Neural crest cell (in vitro differentiated cells): ENCODE measurements around the gene IVD. TPM values are rescaled to one million over a fixed set of nuclear protein-coding genes. Genes with fewer than 3 reads are reported as not detected.

Source experiments
- DNase-seq: peaks from one replicate; pipeline ENCODE4 v3.0.0; 2021; ENCODE audit warnings: low read depth, mixed read lengths, low spot score
- H3K27ac Mint-ChIP-seq: one replicate; pipeline ENCODE4 v1.8.0; 2021; ENCODE audit warnings: mild to moderate bottlenecking, mixed read lengths; ENCODE audit not compliant: unreplicated experiment
- H3K27me3 Mint-ChIP-seq: 2 replicates; pipeline ENCODE4 v1.8.0; 2021; ENCODE audit warnings: low read depth, mild to moderate bottlenecking, mixed read lengths
- H3K36me3 Mint-ChIP-seq: 2 replicates; pipeline ENCODE4 v1.8.0; 2021; ENCODE audit warnings: low read depth, mild to moderate bottlenecking, mixed read lengths
- H3K4me1 Mint-ChIP-seq: 2 replicates; pipeline ENCODE4 v1.8.0; 2021; ENCODE audit warnings: mixed read lengths
- H3K4me3 Mint-ChIP-seq: one replicate; pipeline ENCODE4 v1.8.0; 2021; ENCODE audit warnings: mild to moderate bottlenecking, mixed read lengths
- H3K9me3 Mint-ChIP-seq: 2 replicates; pipeline ENCODE4 v1.8.0; 2021; ENCODE audit warnings: mixed read lengths
- total RNA-seq: library from RNA; stranded (reverse); gene quantifications from 2 replicates; pipeline ENCODE4 v1.2.1, GENCODE V29; 2021
- TF ChIP-seq, protein P1 (sequence below): fragments of 200-600 bp; sonication (generic); conservative IDR thresholded peaks from 2 replicates; pipeline ENCODE4 v1.5.0; 2021; ENCODE audit warnings: antibody characterized with exemption, mild to moderate bottlenecking

Gene IVD
- total RNA-seq, 1 donor from 2014 or later = 81.4 TPM

- Mint-ChIP-seq H3K4me1 (peaks cover 26% of the 10 kb centered on the region), H3K36me3 (peaks cover 28% of the 10 kb centered on the region), H3K27ac (no peak overlapping the region), H3K27me3 (no peaks in the 10 kb centered on the region), H3K9me3 (no peaks in the 10 kb centered on the region), H3K4me3 (no peak overlapping the region)
- TF ChIP-seq, protein P1, sequence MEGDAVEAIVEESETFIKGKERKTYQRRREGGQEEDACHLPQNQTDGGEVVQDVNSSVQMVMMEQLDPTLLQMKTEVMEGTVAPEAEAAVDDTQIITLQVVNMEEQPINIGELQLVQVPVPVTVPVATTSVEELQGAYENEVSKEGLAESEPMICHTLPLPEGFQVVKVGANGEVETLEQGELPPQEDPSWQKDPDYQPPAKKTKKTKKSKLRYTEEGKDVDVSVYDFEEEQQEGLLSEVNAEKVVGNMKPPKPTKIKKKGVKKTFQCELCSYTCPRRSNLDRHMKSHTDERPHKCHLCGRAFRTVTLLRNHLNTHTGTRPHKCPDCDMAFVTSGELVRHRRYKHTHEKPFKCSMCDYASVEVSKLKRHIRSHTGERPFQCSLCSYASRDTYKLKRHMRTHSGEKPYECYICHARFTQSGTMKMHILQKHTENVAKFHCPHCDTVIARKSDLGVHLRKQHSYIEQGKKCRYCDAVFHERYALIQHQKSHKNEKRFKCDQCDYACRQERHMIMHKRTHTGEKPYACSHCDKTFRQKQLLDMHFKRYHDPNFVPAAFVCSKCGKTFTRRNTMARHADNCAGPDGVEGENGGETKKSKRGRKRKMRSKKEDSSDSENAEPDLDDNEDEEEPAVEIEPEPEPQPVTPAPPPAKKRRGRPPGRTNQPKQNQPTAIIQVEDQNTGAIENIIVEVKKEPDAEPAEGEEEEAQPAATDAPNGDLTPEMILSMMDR = no peak
- no peak for DNase-seq
Measured at GRCh38 chr15:40386480-40386879, 19.1 kb upstream of the IVD start.

DNA sequence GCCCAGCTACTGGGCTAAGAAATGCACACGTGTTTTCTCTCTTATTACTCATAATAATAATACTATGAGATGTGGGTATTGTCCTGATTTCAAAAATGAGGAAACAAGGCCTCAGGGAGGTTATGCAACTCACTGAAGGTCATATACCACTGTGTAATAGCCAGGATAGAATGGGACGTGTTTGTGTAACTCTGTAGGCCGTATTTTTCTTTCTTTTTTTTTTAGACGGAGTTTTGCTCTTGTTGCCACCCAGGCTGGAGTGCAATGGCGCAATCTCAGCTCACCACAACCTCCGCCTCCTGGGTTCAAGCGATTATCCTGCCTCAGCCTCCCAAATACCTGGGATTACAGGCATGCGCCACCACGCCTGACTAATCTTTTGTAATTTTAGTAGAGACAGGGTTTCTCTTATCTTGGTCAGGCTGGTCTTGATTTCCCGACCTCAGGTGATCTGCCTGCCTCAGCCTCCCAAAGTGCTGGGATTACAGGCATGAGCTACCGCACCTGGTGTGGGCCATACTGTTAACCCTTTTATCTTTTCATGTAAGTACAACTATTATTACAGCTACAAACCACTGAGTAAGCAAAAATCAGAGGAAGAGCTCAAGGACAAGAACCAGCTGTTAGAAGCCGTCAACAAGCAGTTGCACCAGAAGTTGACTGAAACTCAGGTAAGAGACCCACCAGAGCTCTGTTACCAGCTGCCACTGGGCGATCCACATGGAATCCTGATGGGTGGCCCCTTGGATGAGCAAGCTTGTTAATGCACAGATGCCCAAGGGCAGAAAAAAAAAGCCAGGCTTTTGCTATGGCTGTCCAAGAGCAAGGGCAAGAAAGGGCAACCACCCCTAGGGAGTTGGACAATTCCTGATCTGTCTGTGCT is 16.4 kb upstream of the IVD start:
- peaks cover 12% of the 10 kb centered on the region for H3K4me1 Mint-ChIP-seq
- no peaks in the 10 kb centered on the region for H3K27me3 Mint-ChIP-seq
- no peak for DNase-seq
- TF ChIP-seq, protein P1 = no peak
- peaks cover 37% of the 10 kb centered on the region for H3K36me3 Mint-ChIP-seq
- no peak overlapping the region for H3K4me3 Mint-ChIP-seq
- no peaks in the 10 kb centered on the region for H3K9me3 Mint-ChIP-seq
- no peak overlapping the region for H3K27ac Mint-ChIP-seq

DNA sequence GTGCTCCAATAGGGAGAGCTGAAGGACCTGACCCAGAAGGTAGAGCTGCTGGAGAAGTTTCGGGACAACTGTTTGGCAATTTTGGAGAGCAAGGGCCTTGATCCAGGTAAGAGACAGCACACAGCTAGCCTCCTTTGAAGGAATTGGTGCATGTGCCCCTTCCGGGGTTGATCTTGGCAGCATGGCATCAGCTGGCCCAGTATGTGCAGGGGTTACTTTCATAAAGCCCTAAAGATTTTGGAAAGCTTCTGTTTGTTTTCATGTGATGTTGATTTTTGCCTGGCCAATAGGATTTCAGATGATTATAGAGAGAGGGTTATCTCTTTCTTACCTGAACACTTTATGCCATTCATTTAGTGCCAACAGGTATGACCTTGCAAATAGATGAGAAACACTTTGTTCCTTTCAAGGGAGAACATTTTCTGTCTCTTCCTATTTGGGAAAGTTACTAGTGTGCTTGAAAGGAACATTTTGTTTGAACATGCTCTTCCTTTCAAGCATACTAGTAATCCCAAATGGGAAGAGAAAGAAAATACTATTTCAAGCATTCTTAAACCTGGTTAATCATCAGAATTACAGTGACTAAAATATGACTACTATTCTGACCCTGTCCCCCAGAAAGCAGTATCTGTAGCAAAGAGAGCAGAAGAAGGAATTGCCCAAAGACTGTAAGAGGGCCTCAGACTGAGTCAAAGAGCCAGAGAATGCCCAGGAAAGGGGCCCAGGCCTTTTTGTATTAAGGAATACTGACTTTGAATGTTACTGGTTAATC is 15.6 kb upstream of the IVD start:
- TF ChIP-seq, protein P1 = no peak

DNA sequence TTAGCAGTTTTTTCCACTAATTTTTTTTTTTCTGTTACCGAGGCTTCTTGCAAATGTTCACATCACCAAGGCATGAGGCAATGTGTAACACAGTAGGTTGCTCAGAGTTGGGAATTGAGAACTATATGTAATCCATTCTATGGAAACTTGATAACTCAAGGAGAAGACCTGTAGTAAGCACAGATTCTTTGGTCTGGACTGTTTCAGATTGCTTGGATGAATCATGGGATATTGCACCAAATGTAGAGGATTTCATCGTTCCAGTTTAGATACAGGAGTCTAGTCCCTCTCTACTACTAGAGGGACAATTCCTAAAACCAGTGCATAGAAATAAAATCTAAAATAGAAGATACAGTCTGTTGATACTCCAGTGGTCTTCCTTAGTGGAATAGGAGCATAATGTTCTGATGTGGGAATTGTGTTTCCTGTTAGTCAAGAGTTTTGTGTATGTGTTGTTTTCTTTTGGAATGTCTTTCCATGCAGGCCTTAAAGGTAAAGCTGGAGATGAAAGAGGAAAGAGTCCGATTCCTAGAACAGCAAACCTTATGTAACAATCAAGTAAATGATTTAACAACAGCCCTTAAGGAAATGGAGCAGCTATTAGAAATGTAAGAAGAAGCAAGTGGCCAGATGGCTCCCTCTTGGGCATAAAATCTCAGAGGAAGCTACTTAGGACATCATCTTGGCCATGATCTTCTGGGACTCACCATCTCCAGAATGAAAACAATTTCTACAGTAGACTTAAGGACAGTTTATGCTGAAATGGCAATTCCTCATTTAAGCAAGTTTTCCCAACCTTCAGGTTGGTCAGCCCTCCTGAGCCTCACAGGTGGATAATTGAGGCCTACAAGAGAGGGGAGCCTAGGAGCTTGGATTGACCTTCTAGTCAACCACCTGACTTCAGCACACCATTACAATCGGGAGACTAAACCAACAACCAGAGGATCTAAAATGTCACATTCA is 12.3 kb upstream of the IVD start:
- H3K36me3 Mint-ChIP-seq = peaks cover 28% of the 10 kb centered on the region
- DNase-seq = no peak
- H3K4me3 Mint-ChIP-seq = no peak overlapping the region

More for the DNA sequence above, 15.6 kb upstream of the IVD start:
- Mint-ChIP-seq H3K4me3 (no peak overlapping the region), H3K36me3 (peaks cover 37% of the 10 kb centered on the region), H3K4me1 (peaks cover 4% of the 10 kb centered on the region), H3K9me3 (no peaks in the 10 kb centered on the region), H3K27ac (no peak overlapping the region), H3K27me3 (no peaks in the 10 kb centered on the region)
- no peak for DNase-seq

More for the DNA sequence above, 12.3 kb upstream of the IVD start:
- Mint-ChIP-seq H3K4me1 (no peaks in the 10 kb centered on the region), H3K27me3 (no peaks in the 10 kb centered on the region), H3K9me3 (no peaks in the 10 kb centered on the region), H3K27ac (no peak overlapping the region)
- TF ChIP-seq, protein P1 = no peak
